ENCODE measurements around the gene IFNLR1. TPM values are rescaled to one million over a fixed set of nuclear protein-coding genes. Genes with fewer than 3 reads are reported as not detected.

IFNLR1 gene
- polyA plus RNA-seq: 11.5 TPM

GRCh38 chr1:24186993-24187790 lies at the start of gene IFNLR1:
TSS of gene IFNLR1 (minus strand) at chr1:24187289. CDS start at chr1:24187248, 41 bp downstream.
- Mint-ChIP-seq H3K9me3 (no peaks in the 10 kb centered on the region), H3K4me1 (peaks cover 51 to 63% (median 53%) of the 10 kb centered on the region in 3 donors), H3K27me3 (no peaks in the 10 kb centered on the region), H3K36me3 (no peaks in the 10 kb centered on the region), H3K27ac (peak within 1 kb of the TSS; percentile 80 to 87 (median 85)), H3K4me3 (peak within 1 kb of the TSS; percentile 81 to 93 (median 89))

GRCh38 chr1:24235921-24236788 lies 49.1 kb upstream of the IFNLR1 start:
- Mint-ChIP-seq H3K36me3 (peaks cover 4% of the 10 kb centered on the region), H3K4me1 (peaks cover 4 to 6% (median 5%) of the 10 kb centered on the region in 3 donors), H3K27ac (no peak overlapping the region), H3K4me3 (no peak overlapping the region), H3K27me3 (no peaks in the 10 kb centered on the region), H3K9me3 (peaks cover 0 to under 1% (median 0%) of the 10 kb centered on the region in 3 donors)

DNA sequence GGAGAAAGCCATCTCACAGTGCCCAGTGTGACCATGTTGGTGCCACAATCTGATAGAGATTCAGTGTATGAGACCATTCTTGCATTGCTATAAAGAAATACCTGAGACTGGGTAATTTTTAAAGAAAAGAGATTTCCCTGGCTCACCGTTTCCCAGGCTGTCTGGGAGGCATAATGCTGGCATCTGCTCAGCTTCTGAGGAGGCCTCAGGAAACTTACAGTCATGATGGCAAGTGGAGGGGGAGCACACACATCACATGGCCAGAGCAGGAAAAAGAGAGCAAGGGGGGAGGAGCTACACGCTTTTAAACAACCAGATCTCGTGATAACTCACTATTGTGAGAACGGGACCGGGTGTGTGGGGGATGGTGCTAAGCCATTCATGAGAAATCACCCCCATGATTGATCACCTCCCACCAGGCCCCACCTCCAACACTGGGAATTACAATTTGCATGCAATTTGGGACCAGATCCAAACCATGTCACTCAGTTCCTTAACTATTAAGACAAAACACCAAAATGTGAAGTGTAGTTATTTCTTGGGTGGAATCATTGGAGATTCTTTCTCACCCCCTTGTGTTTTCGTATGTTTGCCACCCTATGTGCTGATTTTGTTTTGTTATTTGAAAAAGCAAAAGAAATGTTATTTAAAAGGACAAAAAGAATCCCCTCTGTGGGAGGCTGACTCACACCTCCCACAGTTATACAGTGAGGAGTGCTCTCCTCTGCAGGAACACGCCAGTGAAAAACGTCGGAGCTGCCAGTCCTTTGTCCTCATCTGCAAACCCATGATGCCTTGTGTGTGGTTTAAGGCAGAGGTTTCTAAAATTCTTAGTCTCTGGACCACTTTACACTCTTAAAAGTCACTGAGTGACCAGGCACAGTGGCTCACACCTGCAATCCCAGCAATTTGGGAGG lies 46.9 kb upstream of the IFNLR1 start:
- Mint-ChIP-seq H3K4me3 (no peak overlapping the region), H3K27me3 (no peaks in the 10 kb centered on the region), H3K9me3 (no peaks in the 10 kb centered on the region), H3K36me3 (peaks cover 4% of the 10 kb centered on the region), H3K4me1 (peaks cover 4 to 6% (median 5%) of the 10 kb centered on the region in 3 donors), H3K27ac (no peak overlapping the region)

DNA sequence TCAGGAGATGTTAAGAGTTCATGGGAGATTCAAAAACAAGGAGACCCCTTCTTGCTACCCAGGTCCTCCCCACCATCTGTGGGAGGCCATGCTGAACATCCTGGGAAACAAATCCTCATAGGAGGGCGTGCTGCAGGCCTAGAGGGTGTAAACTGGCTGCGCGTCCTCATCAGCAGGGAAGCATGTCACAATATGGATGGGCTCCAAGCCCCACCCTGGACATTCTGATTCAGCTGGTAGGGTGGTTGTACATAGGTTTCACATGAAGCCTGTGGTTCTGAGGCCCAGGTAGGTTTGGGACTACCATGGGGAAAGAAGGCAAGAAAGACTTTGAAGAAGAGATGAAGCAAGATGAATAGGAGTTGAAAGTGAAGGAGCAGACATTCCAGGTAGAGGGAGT lies 44.6 kb upstream of the IFNLR1 start:
- Mint-ChIP-seq H3K4me3 (no peak overlapping the region), H3K9me3 (no peaks in the 10 kb centered on the region), H3K4me1 (peaks cover 15 to 18% (median 18%) of the 10 kb centered on the region in 3 donors), H3K27ac (no peak overlapping the region), H3K27me3 (no peaks in the 10 kb centered on the region), H3K36me3 (peaks cover 4% of the 10 kb centered on the region)

GRCh38 chr1:24228311-24228710 lies 41.2 kb upstream of the IFNLR1 start:
- H3K27ac Mint-ChIP-seq: no peak overlapping the region
- peaks cover 2% of the 10 kb centered on the region for H3K36me3 Mint-ChIP-seq
- peaks cover 17 to 21% (median 19%) of the 10 kb centered on the region in 3 donors for H3K4me1 Mint-ChIP-seq
- H3K9me3 Mint-ChIP-seq: no peaks in the 10 kb centered on the region
- H3K27me3 Mint-ChIP-seq: no peaks in the 10 kb centered on the region
- peak overlapping the region in 2 of 4 donors; percentile 36 to 80 for H3K4me3 Mint-ChIP-seq

DNA sequence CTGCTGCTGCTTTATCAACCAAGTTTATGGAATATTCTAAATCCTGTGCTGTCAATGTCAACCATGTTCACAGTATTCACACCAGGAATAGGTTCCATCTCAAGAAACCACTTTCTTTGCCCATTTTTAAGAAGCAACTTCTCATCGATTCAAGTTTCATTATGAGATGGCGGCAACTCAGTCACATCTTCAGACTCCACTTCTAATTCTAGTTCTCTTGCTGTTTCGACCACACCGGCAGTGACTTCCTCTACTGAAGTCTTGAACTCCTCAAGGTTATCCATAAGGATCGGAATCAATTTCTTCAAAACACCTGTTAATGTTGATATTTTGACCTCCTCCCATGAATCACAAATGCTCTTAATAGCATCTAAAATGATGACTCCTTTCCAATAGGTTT lies 39.7 kb upstream of the IFNLR1 start:
- peak overlapping the region in 2 of 4 donors; percentile 3 to 20 for H3K4me3 Mint-ChIP-seq
- H3K36me3 Mint-ChIP-seq: peaks cover 2% of the 10 kb centered on the region

GRCh38 chr1:24224761-24225160 lies 37.7 kb upstream of the IFNLR1 start:
- Mint-ChIP-seq H3K27me3 (no peaks in the 10 kb centered on the region), H3K36me3 (peaks cover 2% of the 10 kb centered on the region), H3K9me3 (no peaks in the 10 kb centered on the region), H3K4me1 (peaks cover 15% of the 10 kb centered on the region in 3 donors), H3K27ac (no peak overlapping the region), H3K4me3 (no peak overlapping the region)

More for the DNA sequence above, 39.7 kb upstream of the IFNLR1 start:
- Mint-ChIP-seq H3K27ac (peak overlapping the region in 1 of 3 donors; percentile 3), H3K9me3 (no peaks in the 10 kb centered on the region), H3K4me1 (peaks cover 15 to 19% (median 18%) of the 10 kb centered on the region in 3 donors), H3K27me3 (no peaks in the 10 kb centered on the region)

GRCh38 chr1:24224086-24224485 lies 37.0 kb upstream of the IFNLR1 start:
- Mint-ChIP-seq H3K36me3 (peaks cover 2% of the 10 kb centered on the region), H3K27me3 (no peaks in the 10 kb centered on the region)

GRCh38 chr1:24222793-24223192 lies 35.7 kb upstream of the IFNLR1 start:
- no peaks in the 10 kb centered on the region for H3K9me3 Mint-ChIP-seq
- H3K27ac Mint-ChIP-seq: no peak overlapping the region
- H3K36me3 Mint-ChIP-seq: peaks cover 6% of the 10 kb centered on the region
- peaks cover 6 to 9% (median 7%) of the 10 kb centered on the region in 3 donors for H3K4me1 Mint-ChIP-seq
- H3K27me3 Mint-ChIP-seq: peaks cover 3% of the 10 kb centered on the region
- no peak overlapping the region for H3K4me3 Mint-ChIP-seq

More at GRCh38 chr1:24224086-24224485, 37.0 kb upstream of the IFNLR1 start:
- no peak overlapping the region for H3K4me3 Mint-ChIP-seq
- H3K4me1 Mint-ChIP-seq: peaks cover 15 to 16% (median 15%) of the 10 kb centered on the region in 3 donors
- H3K9me3 Mint-ChIP-seq: no peaks in the 10 kb centered on the region
- no peak overlapping the region for H3K27ac Mint-ChIP-seq

- Mint-ChIP-seq H3K27me3 (peaks cover 3% of the 10 kb centered on the region), H3K4me3 (no peak overlapping the region), H3K4me1 (peaks cover 6 to 9% (median 7%) of the 10 kb centered on the region in 3 donors), H3K36me3 (peaks cover 6% of the 10 kb centered on the region), H3K27ac (no peak overlapping the region), H3K9me3 (no peaks in the 10 kb centered on the region)
Observed at GRCh38 chr1:24222008-24222605, 35.0 kb upstream of the IFNLR1 start.

GRCh38 chr1:24221246-24221645 lies 34.2 kb upstream of the IFNLR1 start:
- H3K27me3 Mint-ChIP-seq: peaks cover 3% of the 10 kb centered on the region
- no peak overlapping the region for H3K27ac Mint-ChIP-seq
- H3K4me3 Mint-ChIP-seq: no peak overlapping the region
- H3K4me1 Mint-ChIP-seq: peaks cover 0 to 3% (median 0%) of the 10 kb centered on the region in 3 donors
- H3K9me3 Mint-ChIP-seq: no peaks in the 10 kb centered on the region
- peaks cover 6% of the 10 kb centered on the region for H3K36me3 Mint-ChIP-seq

DNA sequence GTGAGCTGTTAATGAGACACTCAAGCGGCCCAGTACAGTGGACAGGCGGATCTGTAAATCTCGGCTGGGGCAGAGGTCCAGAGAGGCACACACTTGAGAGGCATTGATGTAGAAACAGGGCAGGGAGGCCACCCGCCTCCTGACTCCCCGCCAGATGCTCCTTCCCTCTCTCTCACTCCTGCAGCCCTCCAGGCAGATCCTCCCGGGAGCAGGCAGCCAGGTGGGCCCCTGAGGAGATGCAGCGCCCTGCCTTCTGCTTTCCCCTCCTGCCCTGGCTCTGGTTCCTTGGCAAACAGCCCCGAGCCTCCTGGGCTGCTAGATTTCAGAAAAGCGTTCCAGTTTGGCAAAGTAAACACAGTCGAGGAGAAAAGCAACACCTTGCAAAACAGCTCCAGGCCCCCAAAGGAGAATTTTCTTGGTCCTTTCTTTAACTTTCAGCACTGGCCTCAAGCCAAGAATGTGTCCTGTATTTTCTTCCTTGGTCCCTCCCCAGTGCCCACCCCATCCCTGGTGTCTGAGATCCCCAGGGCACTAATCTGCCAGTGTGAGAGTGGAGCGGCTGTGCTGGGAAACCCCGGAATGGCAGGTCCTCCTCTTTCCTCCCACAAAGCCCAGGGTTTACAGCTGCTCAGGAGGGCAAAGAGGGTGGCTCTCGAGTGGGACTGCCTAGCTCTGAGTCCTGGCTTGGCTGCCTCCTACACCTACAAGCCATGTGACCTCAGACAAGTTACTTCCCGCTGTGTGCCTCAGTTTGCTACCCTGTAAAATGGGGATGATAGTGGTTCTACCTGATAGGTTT lies 29.4 kb upstream of the IFNLR1 start:
- H3K9me3 Mint-ChIP-seq: peaks cover 0 to 2% (median 1%) of the 10 kb centered on the region in 3 donors
- no peak overlapping the region for H3K27ac Mint-ChIP-seq
- peaks cover 0 to 8% (median 2%) of the 10 kb centered on the region in 3 donors for H3K4me1 Mint-ChIP-seq
- H3K27me3 Mint-ChIP-seq: peaks cover 12% of the 10 kb centered on the region
- H3K4me3 Mint-ChIP-seq: no peak overlapping the region
- H3K36me3 Mint-ChIP-seq: peaks cover 6% of the 10 kb centered on the region

GRCh38 chr1:24215226-24215814 lies 28.2 kb upstream of the IFNLR1 start:
- Mint-ChIP-seq H3K36me3 (peaks cover 3% of the 10 kb centered on the region), H3K27me3 (peaks cover 12% of the 10 kb centered on the region), H3K27ac (no peak overlapping the region), H3K4me3 (no peak overlapping the region), H3K4me1 (peaks cover 0 to 8% (median 2%) of the 10 kb centered on the region in 3 donors), H3K9me3 (peaks cover 0 to 2% (median 1%) of the 10 kb centered on the region in 3 donors)
